Thyroid gland (tissue), 4 donors: ENCODE data around the gene NEURL1. TPM values are rescaled to one million over a fixed set of nuclear protein-coding genes. Genes with fewer than 3 reads are reported as not detected.

ENCODE experiments used
- DNase-seq, 2 donors: peaks; one replicate each; pipeline ENCODE4 v3.0.0-alpha.2; 2019
- H3K27ac ChIP-seq, 3 donors: fragments of 200-600 bp; sonication (generic); 1 replicate in 2 of 3; 2 replicates in 1 of 3; pipeline ENCODE4 v1.5.1; 2016 to 2019; ENCODE audit warnings: mild to moderate bottlenecking in 1 of 3, moderate library complexity in 1 of 3
- H3K27me3 ChIP-seq: fragments of 200-600 bp; sonication (generic); one replicate; pipeline ENCODE4 v1.5.1; 2019
- H3K36me3 ChIP-seq, 2 donors: fragments of 200-600 bp; sonication (generic); one replicate each; pipeline ENCODE4 v1.5.1; 2016 to 2019
- H3K4me1 ChIP-seq, 2 donors: fragments of 200-600 bp; sonication (generic); one replicate each; pipeline ENCODE4 v1.5.1; 2017 to 2019
- H3K4me3 ChIP-seq, 3 donors: fragments of 200-600 bp; sonication (generic); replicated peaks in 1 of 3; 1 replicate in 2 of 3; 2 replicates in 1 of 3; pipeline ENCODE4 v1.5.1; 2016; ENCODE audit warnings: mild to moderate bottlenecking in 1 of 3
- H3K9me3 ChIP-seq: fragments of 200-600 bp; sonication (generic); one replicate; pipeline ENCODE4 v1.5.1; 2017
- POLR2A ChIP-seq, 2 donors: fragments of 450-650 bp; IDR thresholded peaks; one replicate each; pipeline ENCODE4 v1.6.1; 2017; ENCODE audit warnings: antibody characterized with exemption in 2 of 2, mild to moderate bottlenecking in 2 of 2, moderate library complexity in 1 of 2
- WGBS, 2 donors: methylation state at CpG; one replicate each; pipeline ENCODE4 v1.1.5; 2017; 5-methylcytosine and 5-hydroxymethylcytosine counted together
- intact Hi-C: fragments of 100-400 bp; cut with DNase I; formaldehyde crosslinking; loops from one replicate; pipeline ENCODE4 v1.15.1; 2023
- total RNA-seq, 4 donors: library from RNA; depleted of rRNA; stranded (reverse); fragments of >200 nt; gene quantifications; one replicate each; pipeline ENCODE4 v1.2.3, GENCODE V29; 2016
- TF ChIP-seq, protein P1 (sequence below), 6 experiments: fragments of 200-600 bp in 3 of 6; fragments of 450-650 bp in 3 of 6; sonication (generic) in 3 of 6; IDR thresholded peaks; one replicate each; pipeline ENCODE4 v1.5.1; 2016 to 2019; ENCODE audit warnings: antibody characterized with exemption in 6 of 6, mild to moderate bottlenecking in 2 of 6, inconsistent platforms in 1 of 6, moderate library complexity in 1 of 6

Gene NEURL1
- total RNA-seq, 4 donors from 2014 or later = 1.1 TPM; not detected in 3

DNA sequence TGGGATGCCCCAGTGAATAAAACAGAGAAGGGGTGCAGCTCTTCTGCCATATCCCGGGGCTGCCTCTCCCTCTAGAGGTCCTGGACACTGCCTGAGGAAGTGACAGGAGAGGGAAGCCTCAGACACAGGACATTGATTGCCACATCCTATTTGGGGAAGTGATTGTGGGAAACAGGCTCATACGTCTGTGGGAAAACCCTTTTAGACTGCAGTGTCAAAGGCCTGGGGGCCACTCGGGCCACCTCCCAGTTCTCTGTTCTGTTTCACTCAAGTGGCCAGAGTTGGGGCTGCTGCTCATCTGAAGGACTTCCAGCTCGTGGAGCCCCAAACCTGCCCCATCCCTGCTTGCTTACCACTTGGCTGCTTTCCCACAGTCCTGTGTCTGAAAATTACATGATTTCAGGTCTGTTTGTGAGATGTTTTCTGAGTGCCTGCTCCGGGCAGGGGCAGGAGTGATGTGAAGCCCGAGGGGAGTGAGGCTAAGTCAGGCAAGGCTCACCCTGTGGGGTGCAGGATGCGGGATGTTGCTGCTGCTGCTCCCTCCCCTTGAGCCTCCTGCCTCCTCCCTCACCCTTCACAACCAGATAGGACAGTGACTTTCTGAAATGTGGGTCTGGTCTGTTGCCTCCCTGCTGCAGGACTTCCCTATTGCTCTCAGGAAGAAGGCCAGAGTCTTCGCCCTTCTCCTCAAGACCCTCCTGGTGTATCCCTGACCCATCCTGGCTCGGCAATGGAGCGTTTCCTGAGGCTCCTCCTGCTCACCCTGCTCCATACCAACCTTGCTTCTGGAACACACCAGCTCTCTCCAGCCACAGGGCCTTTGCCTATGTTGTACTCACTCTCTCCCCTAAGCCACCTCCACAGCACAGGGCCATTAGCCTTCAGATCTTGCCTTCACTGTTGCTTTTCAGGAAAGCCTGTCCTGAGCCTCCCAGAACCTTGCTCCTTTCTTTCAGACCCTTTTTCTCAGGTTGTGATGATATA is 58.4 kb downstream of the NEURL1 start:
- DNase-seq = no peak

DNA sequence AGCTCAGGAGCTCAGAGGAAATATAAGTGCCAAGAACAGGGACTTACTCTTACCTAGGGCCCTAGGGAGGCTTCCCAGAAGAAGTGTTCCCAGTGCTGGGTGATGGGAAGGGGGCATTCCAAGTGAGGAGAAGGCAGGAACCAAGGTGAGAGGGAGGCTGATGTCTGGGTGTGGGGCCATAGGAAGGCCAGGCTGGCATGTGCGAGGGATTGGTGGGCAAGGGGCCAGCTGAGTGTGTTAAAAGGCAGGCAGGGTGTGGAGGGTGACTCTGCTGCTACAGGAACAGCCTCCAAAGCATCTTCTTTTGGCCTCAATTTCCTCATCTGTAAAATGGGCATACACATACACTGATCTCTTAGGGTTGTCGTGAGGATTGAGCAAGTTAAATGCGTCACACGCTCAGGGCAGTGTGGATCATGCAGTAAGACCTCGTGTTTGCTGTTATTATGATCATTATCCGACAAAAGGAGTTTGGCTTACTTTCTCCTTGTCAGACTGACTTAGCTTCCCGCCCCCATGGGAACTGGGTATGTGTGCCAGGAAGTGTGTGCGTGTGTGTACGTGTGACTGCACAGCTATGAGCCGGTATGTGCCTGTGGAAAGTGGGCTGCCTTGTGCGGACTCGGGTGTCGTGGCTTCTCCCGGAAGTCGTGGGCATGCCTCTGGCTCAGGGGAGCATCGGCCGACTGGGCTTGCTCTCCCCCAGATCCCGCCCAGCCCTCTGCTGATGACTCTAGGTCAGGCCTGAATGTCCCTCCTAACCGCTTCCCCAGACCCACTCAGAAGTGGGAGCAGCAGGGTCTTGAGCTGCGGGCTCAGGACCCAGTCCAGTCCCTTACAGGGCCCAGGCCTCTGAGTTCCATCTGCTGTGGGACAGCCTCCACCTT is 59.6 kb downstream of the NEURL1 start:
- no peak for DNase-seq
- Histone ChIP-seq H3K4me1 (peaks cover 7 to 10% of the 10 kb centered on the region in 2 donors), H3K27me3 (no peaks in the 10 kb centered on the region), H3K36me3 (no peaks in the 10 kb centered on the region), H3K9me3 (no peaks in the 10 kb centered on the region), H3K27ac (no peak overlapping the region), H3K4me3 (no peak overlapping the region)
- 82 to 93% methylated on average over 20 of the region's 20 CpGs for WGBS, 2 donors
- TF ChIP-seq, protein P1, sequence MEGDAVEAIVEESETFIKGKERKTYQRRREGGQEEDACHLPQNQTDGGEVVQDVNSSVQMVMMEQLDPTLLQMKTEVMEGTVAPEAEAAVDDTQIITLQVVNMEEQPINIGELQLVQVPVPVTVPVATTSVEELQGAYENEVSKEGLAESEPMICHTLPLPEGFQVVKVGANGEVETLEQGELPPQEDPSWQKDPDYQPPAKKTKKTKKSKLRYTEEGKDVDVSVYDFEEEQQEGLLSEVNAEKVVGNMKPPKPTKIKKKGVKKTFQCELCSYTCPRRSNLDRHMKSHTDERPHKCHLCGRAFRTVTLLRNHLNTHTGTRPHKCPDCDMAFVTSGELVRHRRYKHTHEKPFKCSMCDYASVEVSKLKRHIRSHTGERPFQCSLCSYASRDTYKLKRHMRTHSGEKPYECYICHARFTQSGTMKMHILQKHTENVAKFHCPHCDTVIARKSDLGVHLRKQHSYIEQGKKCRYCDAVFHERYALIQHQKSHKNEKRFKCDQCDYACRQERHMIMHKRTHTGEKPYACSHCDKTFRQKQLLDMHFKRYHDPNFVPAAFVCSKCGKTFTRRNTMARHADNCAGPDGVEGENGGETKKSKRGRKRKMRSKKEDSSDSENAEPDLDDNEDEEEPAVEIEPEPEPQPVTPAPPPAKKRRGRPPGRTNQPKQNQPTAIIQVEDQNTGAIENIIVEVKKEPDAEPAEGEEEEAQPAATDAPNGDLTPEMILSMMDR (IDR thresholded peaks at IDR 0.05) = no peak
- no peak for TF ChIP-seq POLR2A (IDR thresholded peaks at IDR 0.05)
- intact Hi-C loops = no loop called here

More for the DNA sequence above, 58.4 kb downstream of the NEURL1 start:
- Histone ChIP-seq H3K4me3 (no peak overlapping the region), H3K36me3 (no peaks in the 10 kb centered on the region), H3K4me1 (peaks cover 7 to 10% of the 10 kb centered on the region in 2 donors), H3K27ac (no peak overlapping the region), H3K27me3 (no peaks in the 10 kb centered on the region), H3K9me3 (no peaks in the 10 kb centered on the region)
- WGBS, 2 donors = 53 to 66% methylated on average over 4 to 10 of the region's 10 CpGs
- TF ChIP-seq, protein P1 (IDR thresholded peaks at IDR 0.05) = no peak
- TF ChIP-seq POLR2A (IDR thresholded peaks at IDR 0.05) = no peak
- intact Hi-C loops = no loop called here

DNA sequence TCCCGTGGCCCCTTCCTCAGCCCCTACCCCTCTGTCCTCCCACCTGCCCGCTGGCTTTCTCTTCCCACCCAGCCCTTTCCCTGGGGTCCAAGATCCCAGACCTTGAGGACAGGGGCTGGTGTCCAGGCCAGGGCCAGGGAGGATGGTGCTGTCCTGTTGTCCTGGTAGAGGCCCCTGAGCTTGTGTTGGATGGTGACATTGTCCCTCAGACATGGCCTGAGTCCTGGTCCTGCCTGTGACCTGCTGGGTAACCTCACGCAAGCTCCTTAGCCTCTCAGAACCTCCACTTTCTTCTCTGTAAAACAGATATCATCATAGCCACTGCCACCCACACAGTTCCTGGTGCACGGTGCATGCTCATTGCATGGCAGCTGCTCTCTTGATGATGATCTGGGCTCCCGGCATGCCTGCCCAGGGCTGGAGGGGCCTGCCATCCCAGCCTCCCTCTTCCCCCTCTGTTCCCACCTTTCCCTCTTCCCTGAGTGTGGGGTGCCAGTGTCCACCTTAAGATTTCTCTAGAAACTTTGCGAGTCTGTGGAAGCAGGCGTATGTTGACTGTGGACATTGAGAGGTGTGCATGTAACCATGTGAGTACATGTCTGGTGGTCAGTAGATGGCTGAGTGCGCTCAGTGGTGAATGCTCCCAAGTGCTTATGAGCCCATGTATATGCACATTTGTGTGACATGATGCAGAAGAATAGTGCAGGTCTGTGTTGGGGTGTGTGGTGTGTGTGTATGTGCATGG is 60.4 kb downstream of the NEURL1 start:
- no peak overlapping the region for H3K27ac ChIP-seq
- no peaks in the 10 kb centered on the region for H3K27me3 ChIP-seq
- intact Hi-C loops = no loop called here
- H3K4me1 ChIP-seq = peaks cover 7 to 10% of the 10 kb centered on the region in 2 donors
- 93 to 94% methylated on average over 8 of the region's 8 CpGs for WGBS, 2 donors
- H3K4me3 ChIP-seq = no peak overlapping the region
- no peaks in the 10 kb centered on the region for H3K9me3 ChIP-seq
- TF ChIP-seq, protein P1 (IDR thresholded peaks at IDR 0.05) = no peak
- TF ChIP-seq POLR2A (IDR thresholded peaks at IDR 0.05) = no peak
- H3K36me3 ChIP-seq = no peaks in the 10 kb centered on the region
- DNase-seq = no peak

DNA sequence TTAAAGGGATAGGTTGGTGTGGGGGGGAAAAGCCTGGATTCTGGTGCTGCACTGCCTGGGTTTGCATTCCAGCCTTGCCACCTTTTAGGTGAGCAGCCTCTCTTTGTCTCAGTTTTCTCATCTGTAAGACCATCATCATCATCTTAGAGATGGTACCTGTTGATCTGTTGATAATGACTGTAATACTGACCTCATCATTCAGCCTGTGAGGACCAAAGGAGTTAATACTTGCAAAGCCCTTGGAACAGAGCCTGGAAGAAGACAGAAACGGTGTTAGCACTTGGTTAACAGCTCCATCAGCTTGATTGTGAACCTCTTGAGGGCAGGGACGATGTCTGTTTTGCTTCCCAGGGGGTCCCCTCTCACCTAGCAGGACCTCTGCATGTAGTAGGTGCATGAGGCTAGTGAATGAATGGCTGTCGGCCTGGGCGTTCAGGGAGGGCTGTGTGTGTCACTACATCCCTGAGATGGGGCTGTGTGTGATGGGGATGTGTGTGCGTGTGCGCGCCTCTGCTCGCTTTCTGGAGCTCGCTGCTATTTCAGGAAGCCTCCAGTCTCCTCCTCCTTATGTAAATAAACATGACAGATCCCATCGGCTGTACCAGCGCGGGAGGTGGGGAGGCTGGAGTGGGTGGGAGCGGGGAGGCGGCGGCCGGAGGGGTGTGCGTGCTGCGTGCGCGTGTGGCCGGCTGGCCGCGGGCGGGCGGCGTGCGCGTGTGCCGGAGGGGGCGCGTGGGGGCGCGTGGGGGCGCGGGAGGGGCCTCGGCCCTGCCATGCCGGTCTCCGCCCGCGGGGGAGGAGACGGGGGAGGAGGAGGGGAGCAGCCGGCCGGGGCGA is 61.2 kb downstream of the NEURL1 start:
- Histone ChIP-seq H3K36me3 (no peaks in the 10 kb centered on the region), H3K27me3 (no peaks in the 10 kb centered on the region), H3K9me3 (no peaks in the 10 kb centered on the region), H3K27ac (no peak overlapping the region), H3K4me3 (peak overlapping the region in 1 of 3 donors; percentile 24), H3K4me1 (peaks cover 7 to 10% of the 10 kb centered on the region in 2 donors)
- intact Hi-C loops = no loop called here
- peak; percentile 43 to 45 for DNase-seq
- WGBS, 2 donors = 2 to 12% methylated on average over 7 to 12 of the region's 44 CpGs
- TF ChIP-seq, protein P1 (IDR thresholded peaks at IDR 0.05) = no peak
